KMS-11 (cell line): Measurements from ENCODE around the gene ERFE.
A peak's percentile ranks its signal among the peaks of the same experiment; 100 is the strongest.
"Not testable (repeated sequence)": the region's sequence is repeated elsewhere in the genome, so short reads cannot be mapped to it uniquely, and the experiment has no call there.

Experiments
- H2AFZ ChIP-seq: fragments of 200-600 bp; sonication (generic); 2 replicates; pipeline ENCODE4 v1.6.1; 2016; ENCODE audit warnings: antibody characterized with exemption, mixed run types, low read depth
- H3K27ac ChIP-seq: fragments of 200-600 bp; sonication (generic); 2 replicates; pipeline ENCODE4 v1.6.1; 2016; ENCODE audit warnings: mild to moderate bottlenecking, mixed run types
- H3K27me3 ChIP-seq: fragments of 200-600 bp; sonication (generic); 2 replicates; pipeline ENCODE4 v1.6.1; 2017; ENCODE audit warnings: mild to moderate bottlenecking, low read depth, mixed run types, moderate library complexity; ENCODE audit not compliant: insufficient read depth
- H3K36me3 ChIP-seq: fragments of 200-600 bp; sonication (generic); 2 replicates; pipeline ENCODE4 v1.6.1; 2017; ENCODE audit warnings: mild to moderate bottlenecking, mixed run types; ENCODE audit not compliant: insufficient read depth
- H3K4me1 ChIP-seq: fragments of 200-600 bp; sonication (generic); 2 replicates; pipeline ENCODE4 v1.6.1; 2016; ENCODE audit warnings: mild to moderate bottlenecking, low read depth, mixed run types; ENCODE audit not compliant: poor library complexity, severe bottlenecking
- H3K4me2 ChIP-seq: fragments of 200-600 bp; sonication (generic); 2 replicates; pipeline ENCODE4 v1.7.0; 2016; ENCODE audit warnings: mild to moderate bottlenecking, mixed run types
- H3K4me3 ChIP-seq: fragments of 200-600 bp; sonication (generic); IDR thresholded peaks from 2 replicates; pipeline ENCODE4 v1.6.1; 2017; ENCODE audit warnings: low read depth, low read length, mixed read lengths; ENCODE audit not compliant: insufficient read depth
- H3K79me2 ChIP-seq: fragments of 200-600 bp; sonication (generic); 2 replicates; pipeline ENCODE4 v1.6.1; 2016; ENCODE audit warnings: low read depth, mixed run types; ENCODE audit not compliant: insufficient read depth
- H3K9ac ChIP-seq: fragments of 200-600 bp; sonication (generic); 2 replicates; pipeline ENCODE4 v1.6.1; 2016; ENCODE audit warnings: mild to moderate bottlenecking, mixed run types
- H4K20me1 ChIP-seq: fragments of 200-600 bp; sonication (generic); 2 replicates; pipeline ENCODE4 v1.6.1; 2016; ENCODE audit warnings: mild to moderate bottlenecking, mixed run types; ENCODE audit not compliant: insufficient read depth
- TF ChIP-seq, protein P1 (sequence below): fragments of 200-600 bp; sonication (generic); conservative IDR thresholded peaks from 2 replicates; pipeline ENCODE4 v1.6.1; 2017; ENCODE audit warnings: low read depth, mild to moderate bottlenecking, antibody characterized with exemption, low read length, moderate library complexity, mixed read lengths

The ERFE gene

DNA sequence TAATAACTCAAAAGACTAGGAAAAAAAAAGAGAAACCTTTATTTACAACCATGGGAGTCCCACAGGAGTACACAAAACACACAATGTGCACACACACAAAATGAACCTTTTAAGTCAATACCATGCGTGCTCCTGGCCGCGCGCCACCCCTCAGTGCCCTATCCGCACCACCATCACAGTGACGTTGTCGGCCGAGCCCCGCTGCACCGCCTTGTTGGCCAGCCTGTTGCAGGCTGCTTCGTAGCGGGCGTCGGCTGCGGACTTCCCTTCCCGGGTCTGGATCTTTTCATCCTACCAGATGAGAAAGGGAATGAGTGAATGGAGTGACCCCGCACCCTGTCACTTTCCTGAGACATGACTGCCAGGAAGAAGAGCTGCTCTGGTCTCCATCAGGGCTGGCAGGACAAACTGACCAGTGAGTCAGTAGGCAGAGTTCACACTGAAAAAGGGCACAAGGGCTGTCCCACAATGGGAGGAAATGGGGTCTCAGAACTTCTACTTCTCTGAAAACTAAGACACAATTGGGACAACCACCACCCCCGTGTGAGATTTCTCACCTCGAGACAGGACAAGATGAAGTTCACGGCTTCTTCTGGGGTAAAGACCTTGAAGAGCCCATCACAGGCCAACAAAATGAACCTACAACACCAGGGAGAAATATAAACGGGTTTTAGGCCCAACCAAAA, 11.8 kb downstream of the ERFE start:
- H3K27ac ChIP-seq, result no peak overlapping the region
- TF ChIP-seq, protein P1, sequence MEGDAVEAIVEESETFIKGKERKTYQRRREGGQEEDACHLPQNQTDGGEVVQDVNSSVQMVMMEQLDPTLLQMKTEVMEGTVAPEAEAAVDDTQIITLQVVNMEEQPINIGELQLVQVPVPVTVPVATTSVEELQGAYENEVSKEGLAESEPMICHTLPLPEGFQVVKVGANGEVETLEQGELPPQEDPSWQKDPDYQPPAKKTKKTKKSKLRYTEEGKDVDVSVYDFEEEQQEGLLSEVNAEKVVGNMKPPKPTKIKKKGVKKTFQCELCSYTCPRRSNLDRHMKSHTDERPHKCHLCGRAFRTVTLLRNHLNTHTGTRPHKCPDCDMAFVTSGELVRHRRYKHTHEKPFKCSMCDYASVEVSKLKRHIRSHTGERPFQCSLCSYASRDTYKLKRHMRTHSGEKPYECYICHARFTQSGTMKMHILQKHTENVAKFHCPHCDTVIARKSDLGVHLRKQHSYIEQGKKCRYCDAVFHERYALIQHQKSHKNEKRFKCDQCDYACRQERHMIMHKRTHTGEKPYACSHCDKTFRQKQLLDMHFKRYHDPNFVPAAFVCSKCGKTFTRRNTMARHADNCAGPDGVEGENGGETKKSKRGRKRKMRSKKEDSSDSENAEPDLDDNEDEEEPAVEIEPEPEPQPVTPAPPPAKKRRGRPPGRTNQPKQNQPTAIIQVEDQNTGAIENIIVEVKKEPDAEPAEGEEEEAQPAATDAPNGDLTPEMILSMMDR, result no peak
- H3K9ac ChIP-seq, result no peak overlapping the region
- no peak overlapping the region for H3K4me3 ChIP-seq
- H3K4me1 ChIP-seq, result peaks cover 5% of the 10 kb centered on the region
- H3K36me3 ChIP-seq, result no peaks in the 10 kb centered on the region
- no peak overlapping the region for H3K4me2 ChIP-seq
- no peaks in the 10 kb centered on the region for H3K27me3 ChIP-seq
- no peak overlapping the region for H2AFZ ChIP-seq
- no peaks in the 10 kb centered on the region for H4K20me1 ChIP-seq
- no peaks in the 10 kb centered on the region for H3K79me2 ChIP-seq

DNA sequence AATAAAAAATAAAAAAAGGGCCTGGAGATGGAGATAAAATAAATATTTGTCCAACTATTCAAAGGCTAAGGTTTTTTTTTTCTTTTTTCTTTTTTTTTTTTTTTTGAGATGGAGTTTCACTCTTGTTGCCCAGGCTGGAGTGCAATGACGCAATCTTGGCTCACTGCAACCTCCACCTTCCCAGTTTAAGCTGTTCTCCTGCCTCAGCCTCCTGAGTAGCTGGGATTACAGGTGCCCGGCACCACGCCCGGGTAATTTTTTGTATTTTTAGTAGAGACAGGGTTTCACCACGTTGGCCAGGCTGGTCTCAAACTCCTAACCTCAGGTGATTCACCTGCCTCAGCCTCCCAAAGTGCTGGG, 12.3 kb downstream of the ERFE start:
- H4K20me1 ChIP-seq, H2AFZ ChIP-seq, H3K27me3 ChIP-seq, H3K79me2 ChIP-seq, H3K9ac ChIP-seq, H3K27ac ChIP-seq, H3K4me2 ChIP-seq, H3K4me3 ChIP-seq, H3K36me3 ChIP-seq, H3K4me1 ChIP-seq: not testable (repeated sequence)

DNA sequence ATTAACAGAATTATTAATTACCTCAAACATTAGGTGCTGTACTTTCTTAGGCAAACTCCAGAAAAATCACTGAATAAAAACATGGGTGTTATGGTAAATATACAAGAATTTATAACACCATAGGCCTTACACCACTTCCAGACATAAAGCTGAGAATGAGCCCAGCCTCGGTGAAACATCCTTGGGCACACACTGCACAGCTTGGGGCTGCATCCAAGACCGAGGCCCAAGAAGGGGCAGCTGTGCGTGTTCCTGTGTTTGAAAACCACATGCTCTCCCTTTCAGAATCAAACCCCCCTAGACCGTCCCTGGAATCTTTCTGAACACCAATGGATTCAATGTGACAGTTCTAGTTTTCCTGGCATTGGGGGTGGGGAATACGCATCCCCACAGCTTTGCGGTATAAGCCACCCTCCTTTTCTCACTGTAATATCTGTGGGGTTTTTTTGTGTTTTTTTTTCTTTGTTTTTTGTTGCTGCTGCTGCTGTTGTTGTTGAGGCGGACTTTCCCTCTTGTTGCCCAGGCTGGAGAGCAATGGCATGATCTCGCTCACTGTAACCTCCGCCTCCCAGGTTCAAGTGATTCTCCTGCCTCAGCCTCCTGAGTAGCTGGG, 12.9 kb downstream of the ERFE start:
- H3K27ac ChIP-seq, result no peak overlapping the region
- no peaks in the 10 kb centered on the region for H3K27me3 ChIP-seq
- no peaks in the 10 kb centered on the region for H3K79me2 ChIP-seq
- no peak overlapping the region for H3K4me3 ChIP-seq
- H3K9ac ChIP-seq, result no peak overlapping the region
- no peaks in the 10 kb centered on the region for H4K20me1 ChIP-seq
- no peak overlapping the region for H2AFZ ChIP-seq
- peaks cover 5% of the 10 kb centered on the region for H3K4me1 ChIP-seq
- TF ChIP-seq, protein P1, result no peak
- H3K4me2 ChIP-seq, result no peak overlapping the region
- H3K36me3 ChIP-seq, result no peaks in the 10 kb centered on the region

DNA sequence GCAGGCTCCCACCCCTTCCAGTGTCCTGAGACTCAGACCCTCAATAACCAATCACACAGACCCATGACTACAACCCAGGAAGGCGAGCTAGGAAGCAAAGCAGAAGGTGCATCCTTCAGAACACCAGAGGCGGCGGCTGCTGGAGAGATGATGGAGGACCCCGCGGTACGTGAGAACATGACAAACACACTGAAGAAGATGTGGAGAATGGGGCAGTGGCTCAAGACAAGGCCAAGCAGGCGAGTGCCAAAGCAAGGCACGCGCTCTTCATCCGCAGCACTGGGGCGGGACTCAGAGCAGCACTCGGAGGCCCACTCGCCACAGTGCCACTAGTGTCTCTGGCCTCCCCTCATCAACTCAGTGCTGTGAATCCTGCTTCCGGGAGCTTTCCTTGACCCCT, 13.7 kb downstream of the ERFE start:
- Histone ChIP-seq H3K36me3 (no peaks in the 10 kb centered on the region), H3K79me2 (no peaks in the 10 kb centered on the region), H3K4me2 (no peak overlapping the region), H3K4me3 (no peak overlapping the region), H4K20me1 (no peaks in the 10 kb centered on the region), H2AFZ (no peak overlapping the region), H3K4me1 (peaks cover 5% of the 10 kb centered on the region), H3K27me3 (no peaks in the 10 kb centered on the region), H3K27ac (no peak overlapping the region), H3K9ac (no peak overlapping the region)
- TF ChIP-seq, protein P1, result no peak

DNA sequence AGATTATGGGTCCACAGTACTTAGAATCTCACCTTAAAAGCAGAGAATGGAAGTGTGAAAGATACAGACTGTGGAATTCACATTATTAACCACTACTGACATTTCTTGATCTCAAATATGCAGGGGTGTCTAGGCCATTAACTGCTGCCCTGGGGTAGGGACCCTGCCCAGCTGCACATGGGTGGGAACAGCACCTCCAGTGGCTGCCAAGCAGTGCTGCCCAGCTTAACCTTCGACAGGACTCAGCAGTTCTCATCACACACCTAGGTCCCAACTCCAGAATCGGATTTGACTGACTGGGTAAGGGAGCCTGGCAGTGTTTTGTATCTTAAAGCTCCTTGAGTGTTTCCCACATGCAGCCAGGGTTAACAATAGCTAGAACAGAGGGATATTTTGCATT, 14.9 kb downstream of the ERFE start:
- Histone ChIP-seq H3K27me3 (no peaks in the 10 kb centered on the region), H3K4me2 (no peak overlapping the region), H3K79me2 (no peaks in the 10 kb centered on the region), H3K27ac (no peak overlapping the region), H2AFZ (no peak overlapping the region), H3K36me3 (no peaks in the 10 kb centered on the region), H3K4me1 (peaks cover 5% of the 10 kb centered on the region), H3K4me3 (no peak overlapping the region), H4K20me1 (no peaks in the 10 kb centered on the region), H3K9ac (no peak overlapping the region)
- TF ChIP-seq, protein P1, result peak; percentile 27; the same call in 1 of the 2 replicates
